HEK293T (cell line): Measurements from ENCODE around the gene FAM83B.

ENCODE experiments used
- BHLHE40 ChIP-seq: fragments of 450-650 bp; IDR thresholded peaks from 2 replicates; pipeline ENCODE4 v1.6.1; 2016; ENCODE audit warnings: mild to moderate bottlenecking, moderate library complexity, borderline replicate concordance
- CTBP1 ChIP-seq: fragments of 450-650 bp; IDR thresholded peaks from 2 replicates; pipeline ENCODE4 v1.6.1; 2016; ENCODE audit warnings: borderline replicate concordance
- ELF4 ChIP-seq: fragments of 450-650 bp; IDR thresholded peaks from 2 replicates; pipeline ENCODE4 v1.6.1; 2017; ENCODE audit warnings: antibody characterized with exemption
- FOXK2 ChIP-seq: fragments of 450-650 bp; IDR thresholded peaks from 2 replicates; pipeline ENCODE4 v1.6.1; 2016; ENCODE audit warnings: mild to moderate bottlenecking
- SP1 ChIP-seq: fragments of 450-650 bp; IDR thresholded peaks from 2 replicates; pipeline ENCODE4 v1.6.1; 2017
- SUZ12 ChIP-seq: fragments of 450-650 bp; IDR thresholded peaks from 2 replicates; pipeline ENCODE4 v1.6.1; 2016; ENCODE audit warnings: mild to moderate bottlenecking
- TARDBP ChIP-seq: fragments of 450-650 bp; IDR thresholded peaks from 2 replicates; pipeline ENCODE4 v1.6.1; 2016

DNA sequence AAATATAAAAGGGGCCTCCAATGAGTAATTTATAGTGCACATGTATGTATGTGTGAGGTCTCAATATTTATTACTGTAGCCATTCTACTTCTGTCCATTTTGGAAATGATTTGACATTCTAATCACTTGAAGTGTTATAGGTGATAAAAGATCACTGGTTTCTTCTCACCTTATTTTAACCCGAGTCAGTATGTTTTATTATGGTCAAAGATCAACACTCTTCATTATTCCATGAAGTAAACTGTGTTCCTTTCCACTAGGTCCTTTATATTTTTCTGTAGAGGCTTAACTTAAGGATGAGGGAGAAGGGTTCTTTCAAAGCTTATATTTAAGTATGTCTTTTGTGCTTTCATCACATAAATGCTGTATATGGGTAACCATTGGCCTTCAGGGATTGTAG lies 47.2 kb downstream of the FAM83B start:
- TF ChIP-seq ELF4 (no peak), SUZ12 (no peak), SP1 (no peak), FOXK2 (no peak), BHLHE40 (no peak), CTBP1 (no peak), TARDBP (no peak)
